GM18868 (cell line): ENCODE results near the gene M1AP.
A peak's percentile ranks its signal among the peaks of the same experiment; 100 is the strongest.

ENCODE experiments used
- ATAC-seq: cut with Tn5 transposase; IDR thresholded peaks from one replicate; pipeline ENCODE4 v1.9.1; 2021; ENCODE audit warnings: mild to moderate bottlenecking, moderate library complexity; ENCODE audit not compliant: unreplicated experiment

Gene M1AP

DNA sequence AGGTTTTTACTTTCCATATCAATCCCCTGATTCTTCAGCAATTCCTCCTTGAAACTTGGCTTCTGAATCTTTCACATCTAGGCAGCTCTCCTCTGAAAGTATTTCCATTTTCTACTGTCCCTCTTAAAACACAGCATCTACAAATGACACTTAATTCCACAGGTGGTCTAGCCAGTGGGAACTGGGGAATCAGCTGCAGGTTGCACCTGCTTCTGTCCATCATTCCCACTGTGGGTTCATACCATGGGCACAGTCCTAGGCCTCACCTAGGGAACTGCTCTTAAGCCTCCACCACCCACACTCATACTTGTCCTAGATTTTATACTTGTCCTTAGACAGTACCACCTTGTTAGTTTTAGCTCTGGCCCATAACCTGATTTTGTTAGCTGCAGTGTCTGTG is 96.6 kb downstream of the M1AP start:
- no peak for ATAC-seq

- ATAC-seq: no peak
Observed at GRCh38 chr2:74550231-74550630, 97.9 kb downstream of the M1AP start.

DNA sequence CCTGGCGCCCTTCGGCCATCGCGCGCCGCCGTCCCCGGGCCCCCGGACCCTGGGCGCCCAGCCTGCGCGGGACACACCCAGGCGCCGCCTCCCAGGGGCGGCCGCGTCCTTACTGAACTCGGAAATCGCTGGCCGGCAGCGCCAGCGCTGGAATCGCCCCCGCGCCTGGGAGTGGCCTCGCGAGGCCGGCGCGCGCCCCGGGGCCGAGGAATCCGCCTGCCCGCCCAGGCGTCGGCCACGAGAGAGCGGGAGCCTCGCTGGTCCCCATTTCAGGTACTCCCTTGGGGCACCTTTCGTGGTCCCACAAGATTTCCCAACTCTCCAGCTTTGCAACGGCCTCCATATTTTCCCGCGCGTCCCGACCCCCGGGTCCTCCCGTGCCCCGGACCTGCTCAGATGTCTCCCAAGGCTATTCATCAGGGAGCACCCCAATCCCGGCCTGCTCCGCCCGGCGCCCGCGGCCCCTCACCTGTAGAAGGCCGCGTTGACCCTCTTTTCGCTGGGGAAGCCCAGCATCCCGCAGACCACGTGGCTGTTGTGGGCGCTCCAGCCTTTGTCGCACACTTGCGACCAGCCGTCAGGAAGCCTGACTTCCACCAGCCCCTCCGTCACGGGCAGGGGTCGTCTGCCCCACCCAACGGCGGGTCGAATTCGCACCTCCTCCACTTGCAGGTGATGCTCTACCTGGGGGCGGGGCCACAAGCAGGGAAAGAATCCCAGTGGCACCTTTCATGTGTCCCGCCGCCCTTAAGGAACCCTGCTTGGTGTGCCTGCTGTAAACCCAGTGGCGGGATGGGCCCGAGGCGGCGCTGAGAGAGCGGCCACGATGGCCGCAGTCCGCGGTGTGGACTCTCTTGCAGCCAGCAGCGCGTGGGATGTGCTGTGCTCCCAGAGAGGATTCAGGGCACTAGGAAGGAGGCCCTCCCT is 99.0 kb downstream of the M1AP start:
- ATAC-seq: peak; percentile 38

GRCh38 chr2:74548285-74548899 is 99.7 kb downstream of the M1AP start:
- no peak for ATAC-seq

- no peak for ATAC-seq
Observed at GRCh38 chr2:74546004-74546403, 102.1 kb downstream of the M1AP start.

- no peak for ATAC-seq
Observed at GRCh38 chr2:74544634-74545033, 103.5 kb downstream of the M1AP start.

- ATAC-seq: no peak
Observed at GRCh38 chr2:74542978-74543377, 105.2 kb downstream of the M1AP start.

DNA sequence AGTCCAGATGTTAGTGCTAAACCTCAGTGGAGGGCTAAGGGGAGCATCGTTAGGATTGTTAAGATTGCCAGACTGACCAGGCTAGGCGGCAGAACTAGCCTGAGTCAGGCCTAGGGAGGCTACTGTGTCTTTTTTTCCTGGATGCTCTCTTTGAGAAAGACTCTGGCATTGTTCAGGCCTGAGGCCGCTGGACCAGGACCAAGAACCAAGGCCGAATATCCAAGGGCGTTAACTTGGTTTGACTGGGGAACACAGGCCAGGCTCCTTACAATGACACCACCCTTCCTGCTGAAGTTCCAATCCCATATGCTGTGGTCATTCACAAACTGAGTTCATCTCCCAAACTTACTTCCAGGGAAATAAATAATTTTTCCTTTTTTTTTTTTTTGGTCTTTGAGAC is 107.8 kb downstream of the M1AP start:
- no peak for ATAC-seq

DNA sequence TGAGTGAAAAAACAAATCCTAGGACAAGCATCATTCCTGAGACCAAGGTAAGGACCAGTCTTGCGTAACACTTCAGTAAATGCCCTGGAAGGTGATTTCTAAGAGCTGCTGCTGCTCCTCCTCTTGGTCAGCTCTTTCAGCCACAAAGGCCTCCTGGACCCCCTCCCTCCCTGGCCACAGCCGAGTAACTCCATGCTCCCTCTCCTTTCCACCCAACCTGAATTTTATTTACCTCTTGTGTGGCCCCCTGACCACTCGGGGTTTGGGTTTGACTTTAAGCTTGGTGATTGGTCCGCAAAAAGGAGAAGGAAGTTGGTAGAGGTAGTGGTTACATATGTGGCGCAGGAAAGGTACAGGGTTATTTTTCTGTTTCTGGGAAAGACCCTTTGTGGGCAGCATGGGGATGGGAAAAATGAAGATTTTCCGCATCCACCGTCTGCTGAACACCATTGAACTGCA is 109.2 kb downstream of the M1AP start:
- ATAC-seq: peak; percentile 77

DNA sequence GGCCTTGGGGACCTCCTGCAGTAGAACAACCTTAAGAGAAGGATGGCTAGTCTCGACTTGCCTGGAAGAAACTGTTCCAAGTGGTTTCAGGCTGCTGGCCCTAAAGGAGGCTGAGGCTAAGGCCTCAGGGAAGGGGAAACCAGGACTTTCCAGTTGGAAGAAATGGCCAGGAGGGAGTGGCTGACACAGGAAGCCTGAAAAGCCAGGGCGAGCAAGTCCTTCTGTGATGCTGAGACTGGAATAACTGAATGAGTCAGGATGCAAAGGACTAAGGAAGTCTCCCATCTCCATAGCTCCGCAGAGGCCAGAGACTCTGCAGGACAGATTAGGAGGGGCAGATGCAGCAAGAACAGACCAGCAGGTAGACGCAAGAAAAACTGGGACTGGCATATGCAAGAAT is 111.0 kb downstream of the M1AP start:
- ATAC-seq: no peak

- ATAC-seq: no peak
Observed at GRCh38 chr2:74536166-74536950, 111.8 kb downstream of the M1AP start.

DNA sequence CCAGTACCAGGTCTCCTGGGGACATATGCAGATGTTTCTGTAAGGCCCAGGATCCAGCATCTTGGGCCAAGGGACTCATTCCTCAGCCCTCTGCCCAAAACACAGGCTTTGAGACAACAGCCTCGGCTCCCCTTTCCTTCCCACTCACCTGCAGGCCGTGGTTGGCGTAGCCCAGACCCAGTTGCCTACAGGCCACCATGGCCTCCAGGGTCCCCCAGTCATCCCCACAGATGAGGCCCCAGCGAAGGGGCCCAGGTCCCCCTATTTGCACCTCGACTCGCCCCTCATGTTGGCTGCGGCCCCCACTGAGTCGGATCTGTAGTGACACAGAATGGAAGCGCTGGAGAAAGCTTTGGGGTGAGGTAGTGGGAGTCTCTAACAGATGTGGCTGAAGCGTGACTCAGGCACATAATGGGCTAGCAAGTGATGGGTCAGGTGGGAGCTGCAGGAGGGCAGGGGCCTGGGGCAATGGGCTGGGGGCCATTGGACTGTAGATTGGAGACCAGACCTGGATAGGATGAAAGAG is 112.6 kb downstream of the M1AP start:
- no peak for ATAC-seq

GRCh38 chr2:74534411-74534810 is 113.7 kb downstream of the M1AP start:
- ATAC-seq: no peak

DNA sequence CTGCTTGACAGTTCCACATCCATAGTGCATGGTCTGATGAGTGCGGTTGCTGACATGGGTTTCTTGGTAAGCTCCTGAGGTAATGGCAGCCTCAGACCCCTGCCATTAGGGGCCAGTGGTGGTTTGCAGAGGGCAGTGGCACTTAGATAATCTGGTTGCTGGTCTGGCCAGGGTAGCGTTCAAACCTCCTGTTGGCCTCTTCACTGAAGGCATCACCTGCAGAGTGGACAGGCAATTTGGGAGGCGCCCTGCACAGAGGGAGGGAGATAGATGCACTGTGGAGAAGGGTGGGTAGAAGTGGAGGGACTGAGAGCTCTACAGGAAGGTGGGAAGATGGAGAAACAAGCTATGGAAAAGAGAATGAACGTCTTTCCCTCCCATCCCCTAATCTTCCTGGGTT is 114.7 kb downstream of the M1AP start:
- ATAC-seq: no peak

GRCh38 chr2:74532222-74532621 is 115.9 kb downstream of the M1AP start:
- ATAC-seq: no peak

GRCh38 chr2:74531666-74532065 is 116.5 kb downstream of the M1AP start:
- ATAC-seq: no peak

GRCh38 chr2:74530239-74531187 is 117.6 kb downstream of the M1AP start:
- ATAC-seq: peak; percentile 33

DNA sequence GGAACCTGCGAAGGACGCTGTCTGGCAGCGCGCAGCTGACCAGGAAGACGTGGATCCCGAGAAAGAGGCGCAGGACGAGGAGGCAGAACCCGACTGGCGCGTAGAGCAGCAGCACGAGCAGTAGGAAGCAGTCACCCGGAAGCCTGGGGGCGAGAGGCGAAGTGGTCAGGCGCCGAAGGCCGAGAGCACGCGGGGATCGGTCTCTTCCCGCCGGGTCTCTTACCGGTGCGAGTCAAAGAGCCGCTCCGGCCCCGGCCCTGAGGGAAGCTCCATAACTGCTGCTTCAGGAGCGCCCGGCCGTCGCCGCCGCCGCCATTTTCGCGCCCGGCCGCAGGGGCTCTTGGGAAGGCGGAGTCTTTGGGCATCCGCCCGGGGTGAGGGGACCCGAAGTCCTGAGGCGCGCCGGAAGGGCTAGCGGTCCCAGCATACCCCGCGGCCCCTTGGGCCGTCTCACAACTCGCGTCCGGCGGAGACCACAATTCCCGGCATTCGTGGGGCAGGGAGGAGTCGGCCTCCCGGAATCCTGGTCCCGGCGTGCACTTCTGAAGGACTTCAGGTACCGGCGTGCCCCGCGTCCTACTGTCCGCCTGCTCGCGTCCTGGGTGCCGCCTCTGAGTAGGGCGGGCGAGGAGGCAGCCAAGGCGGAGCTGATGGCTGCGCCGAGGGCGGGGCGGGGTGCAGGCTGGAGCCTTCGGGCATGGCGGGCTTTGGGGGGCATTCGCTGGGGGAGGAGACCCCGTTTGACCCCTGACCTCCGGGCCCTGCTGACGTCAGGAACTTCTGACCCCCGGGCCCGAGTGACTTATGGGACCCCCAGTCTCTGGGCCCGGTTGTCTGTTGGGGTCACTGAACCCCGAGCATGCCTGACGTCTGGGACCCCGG is 118.5 kb downstream of the M1AP start, which contains the start of the genes AUP1 and HTRA2:
AUP1 (minus strand) TSS at position 350 of the 882 bp plus-strand sequence; CDS start at position 273, 77 bp downstream.
HTRA2 (plus strand) TSS at position 577 of the 882 bp plus-strand sequence; CDS start at position 651, 74 bp downstream.
- peak; percentile 79 for ATAC-seq
